Vagina (tissue), 2 donors: ENCODE results near the gene STK32B. TPM values are rescaled to one million over a fixed set of nuclear protein-coding genes. Genes with fewer than 3 reads are reported as not detected.
A peak's percentile ranks its signal among the peaks of the same experiment; 100 is the strongest.
"Not testable (repeated sequence)": the region's sequence is repeated elsewhere in the genome, so short reads cannot be mapped to it uniquely, and the experiment has no call there.

ENCODE experiments used
- DNase-seq, 2 donors: peaks; one replicate each; pipeline ENCODE4 v3.0.0-alpha.2; 2017; ENCODE audit errors: extremely low spot score in 2 of 2
- H3K27ac ChIP-seq: fragments of 200-600 bp; sonication (generic); one replicate; pipeline ENCODE4 v1.5.1; 2019
- H3K27me3 ChIP-seq: fragments of 200-600 bp; sonication (generic); one replicate; pipeline ENCODE4 v1.5.1; 2019
- H3K36me3 ChIP-seq, 2 donors: fragments of 200-600 bp; sonication (generic); one replicate each; pipeline ENCODE4 v1.5.1; 2017 to 2019
- H3K4me1 ChIP-seq: fragments of 200-600 bp; sonication (generic); one replicate; pipeline ENCODE4 v1.5.1; 2019
- H3K4me3 ChIP-seq, 2 donors: fragments of 200-600 bp; sonication (generic); 1 replicate in 1 of 2; 2 replicates in 1 of 2; pipeline ENCODE4 v1.5.1; 2016 to 2019
- H3K9me3 ChIP-seq: fragments of 200-600 bp; sonication (generic); one replicate; pipeline ENCODE4 v1.5.1; 2019
- POLR2A ChIP-seq, 2 donors: fragments of 450-650 bp; IDR thresholded peaks; one replicate each; pipeline ENCODE4 v1.6.1; 2017; ENCODE audit warnings: antibody characterized with exemption in 2 of 2, mild to moderate bottlenecking in 2 of 2, moderate library complexity in 2 of 2
- POLR2AphosphoS5 ChIP-seq, 2 donors: sonication (generic); formaldehyde crosslinking; IDR thresholded peaks; one replicate each; pipeline ENCODE4 v1.9.0; 2017; ENCODE audit warnings: antibody characterized with exemption in 2 of 2, mild to moderate bottlenecking in 2 of 2, low read depth in 1 of 2; ENCODE audit not compliant: insufficient read depth in 1 of 2
- intact Hi-C: fragments of 100-400 bp; cut with DNase I; formaldehyde crosslinking; loops from one replicate; pipeline ENCODE4 v1.15.1; 2023
- total RNA-seq: library from RNA; depleted of rRNA; stranded (reverse); fragments of >200 nt; gene quantifications from one replicate; pipeline ENCODE4 v1.2.3, GENCODE V29; 2016
- TF ChIP-seq, protein P1 (sequence below), 3 experiments: fragments of 450-650 bp in 2 of 3; fragments of 200-600 bp in 1 of 3; sonication (generic) in 1 of 3; IDR thresholded peaks; one replicate each; pipeline ENCODE4 v1.5.1; 2017 to 2019; ENCODE audit warnings: antibody characterized with exemption in 3 of 3, mild to moderate bottlenecking in 2 of 3, moderate library complexity in 2 of 3

Gene STK32B
- total RNA-seq, 1 donor from 2014 or later, result 6.4 TPM

DNA sequence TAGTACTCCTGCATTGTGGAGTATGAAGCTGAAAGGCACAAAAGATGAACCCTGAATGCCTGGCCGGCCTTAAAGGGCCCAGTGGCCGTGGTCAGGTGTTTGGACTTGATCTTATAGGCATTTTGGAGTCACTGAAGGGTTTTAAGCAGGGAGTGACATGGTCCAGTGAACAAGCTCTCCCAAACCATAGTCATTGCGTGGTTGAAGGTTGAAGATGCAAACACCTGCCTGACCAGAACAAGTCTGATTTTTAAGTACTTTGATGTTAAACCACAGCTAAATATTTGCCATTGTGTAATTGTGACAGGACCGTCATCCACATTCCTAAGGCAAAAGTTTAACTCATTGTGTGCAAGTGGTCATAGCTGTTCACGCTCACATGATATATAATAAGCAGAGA, 3.3 kb downstream of the STK32B start:
- Histone ChIP-seq H3K27ac (no peak overlapping the region), H3K27me3 (no peaks in the 10 kb centered on the region), H3K4me3 (no peak overlapping the region), H3K9me3 (no peaks in the 10 kb centered on the region), H3K36me3 (no peaks in the 10 kb centered on the region), H3K4me1 (peaks cover 7% of the 10 kb centered on the region)
- TF ChIP-seq POLR2A (IDR thresholded peaks at IDR 0.05) (no peak), POLR2AphosphoS5 (IDR thresholded peaks at IDR 0.05; ENCODE audit: insufficient read depth in 1 of 2, low read depth in 1 of 2) (no peak)
- TF ChIP-seq, protein P1, sequence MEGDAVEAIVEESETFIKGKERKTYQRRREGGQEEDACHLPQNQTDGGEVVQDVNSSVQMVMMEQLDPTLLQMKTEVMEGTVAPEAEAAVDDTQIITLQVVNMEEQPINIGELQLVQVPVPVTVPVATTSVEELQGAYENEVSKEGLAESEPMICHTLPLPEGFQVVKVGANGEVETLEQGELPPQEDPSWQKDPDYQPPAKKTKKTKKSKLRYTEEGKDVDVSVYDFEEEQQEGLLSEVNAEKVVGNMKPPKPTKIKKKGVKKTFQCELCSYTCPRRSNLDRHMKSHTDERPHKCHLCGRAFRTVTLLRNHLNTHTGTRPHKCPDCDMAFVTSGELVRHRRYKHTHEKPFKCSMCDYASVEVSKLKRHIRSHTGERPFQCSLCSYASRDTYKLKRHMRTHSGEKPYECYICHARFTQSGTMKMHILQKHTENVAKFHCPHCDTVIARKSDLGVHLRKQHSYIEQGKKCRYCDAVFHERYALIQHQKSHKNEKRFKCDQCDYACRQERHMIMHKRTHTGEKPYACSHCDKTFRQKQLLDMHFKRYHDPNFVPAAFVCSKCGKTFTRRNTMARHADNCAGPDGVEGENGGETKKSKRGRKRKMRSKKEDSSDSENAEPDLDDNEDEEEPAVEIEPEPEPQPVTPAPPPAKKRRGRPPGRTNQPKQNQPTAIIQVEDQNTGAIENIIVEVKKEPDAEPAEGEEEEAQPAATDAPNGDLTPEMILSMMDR (IDR thresholded peaks at IDR 0.05), result no peak
- DNase-seq, result peak in 1 of 2 donors; percentile 32
- intact Hi-C loops, result no loop called here

DNA sequence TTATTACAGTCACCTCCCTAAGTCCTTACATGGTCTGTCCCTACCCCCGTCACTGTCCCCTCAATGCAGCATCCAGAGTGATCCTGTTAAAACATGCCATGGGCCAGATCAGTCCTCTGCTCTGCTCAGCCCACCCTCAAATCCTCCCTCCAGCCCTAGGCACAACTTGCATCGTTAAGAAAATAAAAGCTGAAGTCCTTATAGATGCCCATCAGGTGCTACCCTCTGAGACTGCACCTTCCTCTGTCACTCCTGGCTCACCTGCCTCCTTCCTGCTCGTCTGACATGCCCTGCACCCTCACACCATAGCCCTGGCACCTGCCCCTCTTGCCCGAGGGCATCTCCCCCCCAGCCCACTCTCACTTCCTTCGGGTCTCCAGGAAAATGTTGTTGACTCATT, 4.1 kb downstream of the STK32B start:
- intact Hi-C loops, result no loop called here
- H3K9me3 ChIP-seq, result no peaks in the 10 kb centered on the region
- H3K4me1 ChIP-seq, result peaks cover 7% of the 10 kb centered on the region
- no peaks in the 10 kb centered on the region for H3K36me3 ChIP-seq
- no peak overlapping the region for H3K27ac ChIP-seq
- no peak for TF ChIP-seq POLR2AphosphoS5 (IDR thresholded peaks at IDR 0.05; ENCODE audit: insufficient read depth in 1 of 2, low read depth in 1 of 2)
- no peak for TF ChIP-seq POLR2A (IDR thresholded peaks at IDR 0.05)
- TF ChIP-seq, protein P1 (IDR thresholded peaks at IDR 0.05), result no peak
- DNase-seq, result peak; percentile 22 to 67
- no peaks in the 10 kb centered on the region for H3K27me3 ChIP-seq
- no peak overlapping the region for H3K4me3 ChIP-seq

DNA sequence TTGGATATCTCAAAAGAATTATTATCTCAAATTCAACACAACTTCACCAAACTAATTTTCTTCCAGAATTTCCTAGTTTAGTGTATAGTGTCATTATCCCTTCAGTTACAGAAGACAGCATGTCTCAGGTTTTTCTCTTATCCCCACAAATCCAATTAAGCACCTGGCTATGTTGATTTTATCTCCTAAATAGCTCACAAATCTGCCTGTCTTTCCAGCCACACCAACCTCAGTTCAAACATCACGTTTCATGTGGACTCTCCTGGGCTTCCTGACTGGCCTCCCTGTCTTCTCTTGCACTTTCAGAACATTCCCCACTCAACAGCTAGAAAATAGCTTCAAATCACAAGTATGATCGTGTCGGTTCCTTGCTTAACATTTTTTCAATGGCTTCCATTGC, 14.8 kb downstream of the STK32B start:
- DNase-seq, result no peak
- Histone ChIP-seq H3K27ac (no peak overlapping the region), H3K4me3 (no peak overlapping the region), H3K27me3 (no peaks in the 10 kb centered on the region), H3K9me3 (no peaks in the 10 kb centered on the region), H3K4me1 (no peaks in the 10 kb centered on the region), H3K36me3 (no peaks in the 10 kb centered on the region)
- TF ChIP-seq, protein P1 (IDR thresholded peaks at IDR 0.05), result no peak
- no peak for TF ChIP-seq POLR2A (IDR thresholded peaks at IDR 0.05)
- intact Hi-C loops, result no loop called here

DNA sequence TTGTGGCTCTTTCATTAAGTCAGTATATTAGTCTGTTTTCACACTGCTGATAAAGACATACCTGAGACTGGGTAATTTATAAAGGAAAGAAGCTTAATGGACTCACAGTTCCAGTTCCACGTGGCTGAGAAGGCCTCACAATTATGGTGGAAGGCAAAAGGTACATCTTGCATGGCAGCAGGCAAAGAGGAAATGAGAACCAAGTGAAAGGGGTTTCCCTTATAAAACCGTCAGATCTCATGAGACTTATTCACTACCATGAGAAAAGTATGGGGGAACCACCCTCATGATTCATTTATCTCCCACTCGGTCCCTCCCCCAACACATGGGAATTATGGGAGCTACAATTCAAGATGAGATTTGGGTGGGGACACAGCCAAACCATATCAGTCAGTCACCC, 15.7 kb downstream of the STK32B start:
- H3K36me3 ChIP-seq, H3K27ac ChIP-seq, H3K4me3 ChIP-seq, DNase-seq, H3K9me3 ChIP-seq, H3K4me1 ChIP-seq, H3K27me3 ChIP-seq, intact Hi-C loops: not testable (repeated sequence)

DNA sequence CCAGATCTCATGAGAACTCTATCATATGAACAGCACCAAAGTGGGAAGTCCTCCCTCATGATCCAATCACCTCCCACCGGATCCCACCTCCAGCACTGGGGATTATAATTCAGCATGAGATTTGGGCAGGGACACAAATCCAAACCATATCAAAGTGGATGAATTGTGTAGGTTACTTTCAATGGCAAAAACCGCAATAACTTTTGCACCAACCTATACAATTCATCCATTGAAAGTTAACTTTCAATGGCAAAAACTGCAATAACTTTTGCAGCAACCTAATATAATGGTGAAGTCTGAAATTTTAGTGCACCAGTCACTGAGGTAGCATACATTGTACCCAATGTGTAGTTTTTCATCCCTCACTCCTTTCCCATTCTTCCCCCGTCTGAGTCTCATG, 16.6 kb downstream of the STK32B start:
- no peak for DNase-seq
- no peak overlapping the region for H3K4me3 ChIP-seq
- intact Hi-C loops, result no loop called here
- no peak overlapping the region for H3K27ac ChIP-seq
- no peaks in the 10 kb centered on the region for H3K27me3 ChIP-seq
- TF ChIP-seq, protein P1 (IDR thresholded peaks at IDR 0.05), result no peak
- TF ChIP-seq POLR2AphosphoS5 (IDR thresholded peaks at IDR 0.05; ENCODE audit: insufficient read depth in 1 of 2, low read depth in 1 of 2), result no peak
- no peaks in the 10 kb centered on the region for H3K36me3 ChIP-seq
- H3K9me3 ChIP-seq, result no peaks in the 10 kb centered on the region
- no peaks in the 10 kb centered on the region for H3K4me1 ChIP-seq

DNA sequence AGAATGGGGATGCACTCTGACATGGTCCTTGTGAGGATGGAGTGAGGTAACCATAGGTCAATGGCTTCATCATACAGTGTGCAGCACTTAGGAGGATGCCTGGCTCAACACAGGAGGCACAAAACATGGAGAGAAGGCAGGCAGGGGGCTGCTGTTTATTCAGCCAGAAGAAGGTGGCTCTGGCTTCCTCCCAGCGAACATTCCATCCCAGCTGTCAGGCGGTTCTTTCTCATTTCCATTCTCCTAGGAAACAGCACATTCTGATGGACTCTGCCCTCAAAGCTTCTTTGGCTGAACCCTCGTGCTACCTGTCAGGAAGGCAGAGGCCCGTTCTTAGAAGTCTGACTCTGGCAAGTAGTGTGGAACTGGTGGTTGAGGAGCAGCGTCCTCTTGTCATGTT, 18.6 kb downstream of the STK32B start:
- TF ChIP-seq, protein P1 (IDR thresholded peaks at IDR 0.05), result no peak
- no peak for TF ChIP-seq POLR2AphosphoS5 (IDR thresholded peaks at IDR 0.05; ENCODE audit: insufficient read depth in 1 of 2, low read depth in 1 of 2)
- Histone ChIP-seq H3K27ac (no peak overlapping the region), H3K36me3 (no peaks in the 10 kb centered on the region), H3K4me3 (no peak overlapping the region), H3K27me3 (no peaks in the 10 kb centered on the region), H3K9me3 (no peaks in the 10 kb centered on the region), H3K4me1 (no peaks in the 10 kb centered on the region)
- intact Hi-C loops, result no loop called here
- no peak for DNase-seq
